ENCODE results near the gene INTS2.
"Not testable (repeated sequence)": the region's sequence is repeated elsewhere in the genome, so short reads cannot be mapped to it uniquely, and the experiment has no call there.

DNA sequence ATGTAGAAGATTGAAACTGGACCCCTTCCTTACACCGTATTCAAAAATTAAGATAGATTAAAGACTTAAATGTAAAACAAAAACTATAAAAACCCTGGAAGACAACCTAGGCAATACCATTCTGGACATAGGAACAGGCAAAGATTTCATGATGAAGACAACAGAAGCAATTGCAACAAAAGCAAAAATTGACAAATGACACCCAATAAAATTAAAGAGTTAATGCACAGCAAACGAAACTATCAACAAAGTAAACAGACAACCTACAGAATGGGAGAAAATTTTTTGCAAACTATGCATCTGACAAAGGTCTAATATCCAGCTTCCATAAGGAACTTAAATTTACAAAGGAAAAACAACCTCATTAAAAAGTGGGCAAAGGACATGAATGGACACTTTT lies 101.6 kb downstream of the INTS2 start:
- not testable (repeated sequence) for TF ChIP-seq POLR2AphosphoS5 (IDR thresholded peaks at IDR 0.05)
- TF ChIP-seq, protein P1, sequence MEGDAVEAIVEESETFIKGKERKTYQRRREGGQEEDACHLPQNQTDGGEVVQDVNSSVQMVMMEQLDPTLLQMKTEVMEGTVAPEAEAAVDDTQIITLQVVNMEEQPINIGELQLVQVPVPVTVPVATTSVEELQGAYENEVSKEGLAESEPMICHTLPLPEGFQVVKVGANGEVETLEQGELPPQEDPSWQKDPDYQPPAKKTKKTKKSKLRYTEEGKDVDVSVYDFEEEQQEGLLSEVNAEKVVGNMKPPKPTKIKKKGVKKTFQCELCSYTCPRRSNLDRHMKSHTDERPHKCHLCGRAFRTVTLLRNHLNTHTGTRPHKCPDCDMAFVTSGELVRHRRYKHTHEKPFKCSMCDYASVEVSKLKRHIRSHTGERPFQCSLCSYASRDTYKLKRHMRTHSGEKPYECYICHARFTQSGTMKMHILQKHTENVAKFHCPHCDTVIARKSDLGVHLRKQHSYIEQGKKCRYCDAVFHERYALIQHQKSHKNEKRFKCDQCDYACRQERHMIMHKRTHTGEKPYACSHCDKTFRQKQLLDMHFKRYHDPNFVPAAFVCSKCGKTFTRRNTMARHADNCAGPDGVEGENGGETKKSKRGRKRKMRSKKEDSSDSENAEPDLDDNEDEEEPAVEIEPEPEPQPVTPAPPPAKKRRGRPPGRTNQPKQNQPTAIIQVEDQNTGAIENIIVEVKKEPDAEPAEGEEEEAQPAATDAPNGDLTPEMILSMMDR (IDR thresholded peaks at IDR 0.05 in 8 of 11, conservative IDR thresholded peaks at IDR 0.05 in 3 of 11), result not testable (repeated sequence)

Data from spleen (tissue), 7 donors.